Measurements from ENCODE around the gene ALG3. TPM values are rescaled to one million over a fixed set of nuclear protein-coding genes. Genes with fewer than 3 reads are reported as not detected.

ALG3 gene
- total and polyA plus RNA-seq, 9 of the 15 experiments (the other 6 are each of a cell fraction or from before 2014, with no cell fraction given), result 37.5 to 107 (median 80.1) TPM

DNA sequence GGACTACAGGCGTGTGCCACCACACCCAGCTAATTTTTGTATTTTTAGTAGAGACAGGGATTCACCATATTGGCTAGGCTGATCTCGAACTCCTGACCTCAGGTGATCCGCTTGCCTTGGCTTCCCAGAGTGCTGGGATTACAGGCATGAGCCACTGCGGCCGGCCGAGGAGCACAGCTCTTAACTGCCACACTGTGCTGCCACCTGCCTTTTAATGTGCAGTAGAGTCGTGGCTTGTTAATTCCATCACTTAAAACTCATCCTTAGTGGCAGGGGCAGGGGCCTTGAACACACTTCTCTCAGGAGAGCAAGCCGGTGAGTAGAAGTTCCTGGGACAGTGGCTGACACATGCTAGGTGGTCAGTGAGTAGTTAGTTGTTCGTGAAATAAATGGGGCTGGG, 50.3 kb downstream of the ALG3 start (continued):
- TF ChIP-seq, protein P1, sequence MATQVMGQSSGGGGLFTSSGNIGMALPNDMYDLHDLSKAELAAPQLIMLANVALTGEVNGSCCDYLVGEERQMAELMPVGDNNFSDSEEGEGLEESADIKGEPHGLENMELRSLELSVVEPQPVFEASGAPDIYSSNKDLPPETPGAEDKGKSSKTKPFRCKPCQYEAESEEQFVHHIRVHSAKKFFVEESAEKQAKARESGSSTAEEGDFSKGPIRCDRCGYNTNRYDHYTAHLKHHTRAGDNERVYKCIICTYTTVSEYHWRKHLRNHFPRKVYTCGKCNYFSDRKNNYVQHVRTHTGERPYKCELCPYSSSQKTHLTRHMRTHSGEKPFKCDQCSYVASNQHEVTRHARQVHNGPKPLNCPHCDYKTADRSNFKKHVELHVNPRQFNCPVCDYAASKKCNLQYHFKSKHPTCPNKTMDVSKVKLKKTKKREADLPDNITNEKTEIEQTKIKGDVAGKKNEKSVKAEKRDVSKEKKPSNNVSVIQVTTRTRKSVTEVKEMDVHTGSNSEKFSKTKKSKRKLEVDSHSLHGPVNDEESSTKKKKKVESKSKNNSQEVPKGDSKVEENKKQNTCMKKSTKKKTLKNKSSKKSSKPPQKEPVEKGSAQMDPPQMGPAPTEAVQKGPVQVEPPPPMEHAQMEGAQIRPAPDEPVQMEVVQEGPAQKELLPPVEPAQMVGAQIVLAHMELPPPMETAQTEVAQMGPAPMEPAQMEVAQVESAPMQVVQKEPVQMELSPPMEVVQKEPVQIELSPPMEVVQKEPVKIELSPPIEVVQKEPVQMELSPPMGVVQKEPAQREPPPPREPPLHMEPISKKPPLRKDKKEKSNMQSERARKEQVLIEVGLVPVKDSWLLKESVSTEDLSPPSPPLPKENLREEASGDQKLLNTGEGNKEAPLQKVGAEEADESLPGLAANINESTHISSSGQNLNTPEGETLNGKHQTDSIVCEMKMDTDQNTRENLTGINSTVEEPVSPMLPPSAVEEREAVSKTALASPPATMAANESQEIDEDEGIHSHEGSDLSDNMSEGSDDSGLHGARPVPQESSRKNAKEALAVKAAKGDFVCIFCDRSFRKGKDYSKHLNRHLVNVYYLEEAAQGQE (IDR thresholded peaks at IDR 0.05; ENCODE audit: borderline replicate concordance), result peak; percentile 33; the same call in 1 of the 2 replicates
- TF ChIP-seq, protein P1 (CRISPR knock-in tag; IDR thresholded peaks at IDR 0.05; ENCODE audit: low read depth), result no peak
- no peak for TF ChIP-seq MYC (IDR thresholded peaks at IDR 0.05; ENCODE audit: low read depth, low read length)
- no peak for TF ChIP-seq MYC (CRISPR knock-in tag; IDR thresholded peaks at IDR 0.05; ENCODE audit: borderline replicate concordance, low read depth)

All from K562 (cell line).